Measurements from ENCODE around the gene MKLN1.

DNA sequence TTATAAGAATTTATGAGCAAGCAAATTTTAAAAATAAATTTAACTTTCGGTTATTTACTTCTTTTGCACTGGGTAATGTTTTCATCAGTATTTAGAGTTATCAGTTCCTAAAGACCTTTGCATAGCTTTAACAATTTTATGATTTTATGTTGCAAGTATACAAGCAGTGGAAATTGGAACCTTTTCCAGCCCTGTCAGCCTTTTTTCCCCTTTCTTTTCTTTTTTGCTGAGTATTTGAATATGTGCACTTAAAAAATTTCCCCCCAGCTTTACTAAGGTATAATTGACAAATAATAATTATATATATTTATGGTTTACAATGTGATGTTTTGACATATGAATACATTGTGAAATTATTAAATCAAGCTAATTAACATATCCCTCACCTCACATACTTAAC lies 62.6 kb downstream of the MKLN1 start:
- TF ChIP-seq, protein P1, sequence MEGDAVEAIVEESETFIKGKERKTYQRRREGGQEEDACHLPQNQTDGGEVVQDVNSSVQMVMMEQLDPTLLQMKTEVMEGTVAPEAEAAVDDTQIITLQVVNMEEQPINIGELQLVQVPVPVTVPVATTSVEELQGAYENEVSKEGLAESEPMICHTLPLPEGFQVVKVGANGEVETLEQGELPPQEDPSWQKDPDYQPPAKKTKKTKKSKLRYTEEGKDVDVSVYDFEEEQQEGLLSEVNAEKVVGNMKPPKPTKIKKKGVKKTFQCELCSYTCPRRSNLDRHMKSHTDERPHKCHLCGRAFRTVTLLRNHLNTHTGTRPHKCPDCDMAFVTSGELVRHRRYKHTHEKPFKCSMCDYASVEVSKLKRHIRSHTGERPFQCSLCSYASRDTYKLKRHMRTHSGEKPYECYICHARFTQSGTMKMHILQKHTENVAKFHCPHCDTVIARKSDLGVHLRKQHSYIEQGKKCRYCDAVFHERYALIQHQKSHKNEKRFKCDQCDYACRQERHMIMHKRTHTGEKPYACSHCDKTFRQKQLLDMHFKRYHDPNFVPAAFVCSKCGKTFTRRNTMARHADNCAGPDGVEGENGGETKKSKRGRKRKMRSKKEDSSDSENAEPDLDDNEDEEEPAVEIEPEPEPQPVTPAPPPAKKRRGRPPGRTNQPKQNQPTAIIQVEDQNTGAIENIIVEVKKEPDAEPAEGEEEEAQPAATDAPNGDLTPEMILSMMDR (conservative IDR thresholded peaks at IDR 0.05; ENCODE audit: low read length): no peak
- no peak for TF ChIP-seq EZH2phosphoT487 (IDR thresholded peaks at IDR 0.05; ENCODE audit: borderline replicate concordance, low read depth, low read length)
